ENCODE data around the gene PPP1R14B. TPM values are rescaled to one million over a fixed set of nuclear protein-coding genes. Genes with fewer than 3 reads are reported as not detected.

PPP1R14B gene
- total RNA-seq, 4 donors from 2014 or later: 34.2 to 103 (median 83.8) TPM

DNA sequence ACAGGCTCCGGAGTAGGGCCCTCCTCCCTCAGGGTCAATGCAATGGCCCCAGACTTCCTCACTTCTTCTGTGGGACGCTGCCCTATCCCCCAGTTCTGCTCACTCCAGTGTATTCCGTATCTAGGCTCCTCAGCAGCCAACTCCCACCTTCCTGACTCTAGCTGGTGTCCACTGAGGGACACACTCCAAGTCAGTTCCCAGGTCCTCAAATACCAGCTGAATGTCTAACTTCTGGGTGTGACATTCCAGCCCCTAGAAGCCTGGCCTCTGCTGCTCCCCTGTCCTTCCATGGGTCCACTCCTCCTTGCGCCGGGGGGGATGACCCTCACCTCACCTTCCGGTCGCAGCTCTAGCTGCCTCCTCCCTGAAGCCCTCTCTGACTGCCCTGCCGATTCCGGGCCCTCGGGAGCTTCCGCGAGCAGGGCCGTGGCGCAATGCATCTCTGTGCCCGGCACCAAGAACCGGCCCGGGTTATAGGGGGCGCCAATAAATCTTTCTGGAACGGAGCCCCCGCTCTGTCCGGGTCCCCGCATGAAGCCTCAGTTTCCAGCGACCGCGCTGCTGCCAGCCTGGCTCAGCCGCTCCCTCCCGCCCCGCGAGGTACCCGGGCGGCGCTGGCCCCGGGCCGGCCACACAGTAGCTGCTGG is 22.3 kb upstream of the PPP1R14B start:
- H3K27ac ChIP-seq: peak overlapping the region; percentile 95 to 99 (median 96)
- no peaks in the 10 kb centered on the region for H3K9me3 ChIP-seq
- no peaks in the 10 kb centered on the region for H3K36me3 ChIP-seq
- H3K27me3 ChIP-seq: no peaks in the 10 kb centered on the region
- intact Hi-C loops (cut with DNase I): no loop called here
- peak overlapping the region; percentile 12 to 80 (median 78) for H3K4me3 ChIP-seq (replicated peaks in 1 of 3)
- no peak for TF ChIP-seq POLR2A (IDR thresholded peaks at IDR 0.05)
- no peak for TF ChIP-seq CTCF (IDR thresholded peaks at IDR 0.05)
- DNase-seq: peak in 1 of 2 donors; percentile 52
- WGBS, 2 donors: 6 to 8% methylated on average over 8 to 17 of the region's 34 CpGs
- peaks cover 26 to 32% of the 10 kb centered on the region in 2 donors for H3K4me1 ChIP-seq

DNA sequence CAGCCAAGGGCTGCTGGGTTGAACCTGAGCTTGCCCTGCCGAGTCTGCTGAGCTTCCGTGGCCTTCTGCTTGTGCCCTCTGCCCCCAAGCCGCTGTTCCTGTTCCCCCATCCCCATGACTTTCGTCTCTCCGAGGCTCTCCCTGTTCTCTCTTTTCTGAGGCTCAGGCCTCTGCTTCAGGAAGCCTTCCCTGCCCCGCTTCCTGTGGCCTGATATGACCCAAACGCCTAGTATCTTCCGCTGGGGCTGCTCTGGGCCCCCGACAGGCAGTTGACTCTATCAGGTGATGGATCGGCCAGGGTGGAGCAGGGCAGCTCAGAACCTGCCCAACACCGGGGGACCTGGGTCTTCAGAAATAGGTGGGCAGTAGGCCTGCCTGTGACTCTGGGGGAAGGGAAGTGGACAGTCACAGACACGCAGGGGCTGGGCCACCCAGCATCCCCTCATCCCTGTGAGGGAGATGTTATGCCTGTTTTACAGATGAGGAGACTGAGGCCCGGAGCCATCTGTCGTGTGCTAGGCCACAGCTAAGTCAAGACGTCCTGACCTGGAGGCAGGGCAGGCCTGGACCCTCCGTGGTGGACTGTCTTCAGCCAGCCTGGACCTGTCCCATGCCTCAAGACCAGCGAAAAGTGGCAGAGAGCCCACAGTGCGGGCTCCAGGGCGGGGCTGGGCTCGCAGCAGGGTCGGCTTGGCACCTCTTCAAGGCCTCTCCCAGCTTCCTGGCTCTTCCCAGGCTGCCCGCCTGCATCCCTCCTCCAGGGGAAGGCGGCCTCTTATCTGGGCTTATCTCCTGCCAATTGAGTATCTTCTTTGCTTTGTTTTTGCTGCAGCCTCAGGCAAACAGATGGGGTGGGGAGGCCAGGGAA is 21.5 kb upstream of the PPP1R14B start:
- Histone ChIP-seq H3K9me3 (no peaks in the 10 kb centered on the region), H3K4me3 (replicated peaks in 1 of 3) (peak overlapping the region in 1 of 3 donors; percentile 80), H3K4me1 (peaks cover 26 to 32% of the 10 kb centered on the region in 2 donors), H3K27ac (peak overlapping the region; percentile 95 to 99 (median 96)), H3K27me3 (no peaks in the 10 kb centered on the region), H3K36me3 (peaks cover 5% of the 10 kb centered on the region in 2 donors)
- TF ChIP-seq CTCF (IDR thresholded peaks at IDR 0.05): no peak
- TF ChIP-seq POLR2A (IDR thresholded peaks at IDR 0.05): no peak
- peak; percentile 44 for DNase-seq
- intact Hi-C loops (cut with DNase I): no loop called here
- WGBS, 2 donors: 64 to 70% methylated on average over 13 to 19 of the region's 23 CpGs

DNA sequence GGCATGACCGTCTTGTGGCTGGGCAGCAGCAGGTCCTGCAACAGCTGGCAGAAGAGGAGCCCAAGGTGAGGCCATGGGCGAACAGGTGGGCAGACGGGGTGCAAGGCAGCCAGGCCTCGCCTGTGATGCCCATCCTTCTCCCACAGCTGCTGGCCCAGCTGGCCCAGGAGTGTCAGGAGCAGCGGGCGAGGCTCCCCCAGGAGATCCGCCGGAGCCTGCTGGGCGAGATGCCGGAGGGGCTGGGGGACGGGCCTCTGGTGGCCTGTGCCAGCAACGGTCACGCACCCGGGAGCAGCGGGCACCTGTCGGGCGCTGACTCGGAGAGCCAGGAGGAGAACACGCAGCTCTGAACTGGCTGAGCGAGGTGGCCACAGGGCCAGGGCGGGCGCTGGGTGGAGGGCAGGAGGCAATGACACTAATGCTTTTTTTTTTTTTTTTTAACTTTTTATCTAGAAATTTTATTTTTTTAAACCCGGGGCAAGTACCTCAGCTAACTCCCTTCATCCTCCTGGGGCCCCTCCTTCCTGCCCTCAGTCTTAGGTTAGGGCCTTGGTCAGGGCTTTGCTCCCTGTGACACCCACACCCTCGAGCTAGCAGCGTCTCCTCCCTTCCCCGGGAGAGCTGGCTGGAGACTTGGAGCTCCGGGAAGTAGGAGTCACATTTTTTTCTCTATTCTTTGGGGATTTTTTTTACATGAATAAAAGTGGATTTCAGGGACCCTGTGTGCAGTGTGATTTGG is 20.6 kb upstream of the PPP1R14B start:
- H3K27me3 ChIP-seq: no peaks in the 10 kb centered on the region
- WGBS, 2 donors: 63 to 74% methylated on average over 18 to 19 of the region's 27 CpGs
- H3K9me3 ChIP-seq: no peaks in the 10 kb centered on the region
- H3K36me3 ChIP-seq: peaks cover 11 to 13% of the 10 kb centered on the region in 2 donors
- peak; percentile 60 for DNase-seq
- TF ChIP-seq CTCF (IDR thresholded peaks at IDR 0.05) (no peak), POLR2A (IDR thresholded peaks at IDR 0.05) (peak in 1 of 2 donors; percentile 22)
- intact Hi-C loops (cut with DNase I): no loop called here
- no peak overlapping the region for H3K4me3 ChIP-seq (replicated peaks in 1 of 3)
- H3K27ac ChIP-seq: peak overlapping the region; percentile 95 to 99 (median 96)
- peaks cover 26 to 32% of the 10 kb centered on the region in 2 donors for H3K4me1 ChIP-seq

DNA sequence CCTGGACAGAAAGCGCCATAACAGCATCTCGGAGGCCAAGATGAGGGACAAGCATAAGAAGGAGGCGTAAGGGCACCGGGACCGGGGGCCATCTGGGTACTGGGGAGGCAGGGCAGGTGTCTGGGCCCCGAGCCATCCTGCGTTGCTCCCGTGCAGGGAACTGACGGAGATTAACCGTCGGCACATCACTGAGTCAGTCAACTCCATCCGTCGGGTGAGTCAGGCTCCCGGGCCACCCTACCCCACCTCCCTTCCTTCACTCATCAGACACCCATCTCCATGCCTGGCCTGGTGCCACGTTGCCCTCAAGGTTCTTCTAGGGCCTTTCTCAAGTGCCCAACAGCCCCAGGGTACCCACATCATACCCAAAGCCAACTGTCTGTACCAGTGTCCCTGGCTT is 19.6 kb upstream of the PPP1R14B start:
- no peaks in the 10 kb centered on the region for H3K27me3 ChIP-seq
- H3K9me3 ChIP-seq: no peaks in the 10 kb centered on the region
- intact Hi-C loops (cut with DNase I): no loop called here
- H3K4me3 ChIP-seq (replicated peaks in 1 of 3): no peak overlapping the region
- H3K4me1 ChIP-seq: peaks cover 18 to 26% of the 10 kb centered on the region in 2 donors
- H3K27ac ChIP-seq: no peak overlapping the region
- TF ChIP-seq POLR2A (IDR thresholded peaks at IDR 0.05): no peak
- no peak for TF ChIP-seq CTCF (IDR thresholded peaks at IDR 0.05)
- peaks cover 16% of the 10 kb centered on the region in 2 donors for H3K36me3 ChIP-seq
- 84 to 94% methylated on average over 14 to 15 of the region's 15 CpGs for WGBS, 2 donors
- DNase-seq: no peak

Data from thyroid gland (tissue), 4 donors.